GM21723 (cell line): ENCODE results near the gene PICK1.
"Not testable (repeated sequence)": the region's sequence is repeated elsewhere in the genome, so short reads cannot be mapped to it uniquely, and the experiment has no call there.

Source experiments
- ATAC-seq: cut with Tn5 transposase; IDR thresholded peaks from one replicate; pipeline ENCODE4 v1.9.1; 2021; ENCODE audit warnings: mild to moderate bottlenecking, moderate library complexity; ENCODE audit not compliant: unreplicated experiment

Gene PICK1

GRCh38 chr22:38073150-38074130 lies 16.2 kb downstream of the PICK1 start:
- no peak for ATAC-seq

DNA sequence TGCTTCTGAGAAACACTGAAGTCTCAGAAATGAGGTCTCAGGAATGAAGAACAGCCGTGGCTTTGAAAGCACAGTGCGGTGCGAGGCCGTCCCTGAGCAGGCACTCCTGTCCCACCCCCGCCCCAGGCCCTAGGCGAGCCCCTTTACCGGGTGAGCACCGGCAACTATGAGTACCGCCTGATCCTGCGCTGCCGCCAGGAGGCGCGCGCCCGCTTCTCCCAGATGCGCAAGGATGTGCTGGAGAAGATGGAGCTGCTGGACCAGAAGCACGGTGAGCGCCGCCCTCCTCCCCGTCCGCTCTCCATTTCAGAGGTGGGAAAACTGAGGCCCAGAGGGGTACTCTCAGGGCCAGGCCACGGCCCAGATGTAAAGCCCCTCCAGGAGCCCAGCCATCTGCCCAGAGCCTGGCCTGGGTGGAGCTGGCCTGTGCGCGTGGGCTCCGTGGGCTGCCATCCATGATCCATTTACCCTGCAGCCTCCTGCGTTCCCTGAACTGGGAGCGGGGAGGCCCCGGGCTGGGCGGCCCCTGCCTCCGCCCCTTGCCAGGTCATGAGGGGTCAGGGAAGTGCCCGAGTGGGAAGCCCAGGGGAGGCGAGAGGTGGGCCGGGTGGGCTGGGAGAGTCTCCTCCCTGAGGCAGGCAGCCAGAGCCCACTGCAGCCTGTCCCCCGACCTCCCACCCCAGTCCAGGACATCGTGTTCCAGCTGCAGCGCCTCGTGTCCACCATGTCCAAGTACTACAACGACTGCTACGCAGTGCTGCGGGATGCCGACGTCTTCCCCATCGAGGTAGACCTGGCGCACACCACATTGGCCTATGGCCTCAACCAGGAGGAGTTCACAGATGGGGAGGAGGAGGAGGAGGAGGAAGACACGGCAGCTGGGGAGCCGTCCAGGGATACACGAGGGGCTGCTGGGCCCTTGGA lies 17.2 kb downstream of the PICK1 start:
- no peak for ATAC-seq

- ATAC-seq = no peak
Measured at GRCh38 chr22:38075105-38075825, 18.1 kb downstream of the PICK1 start.

GRCh38 chr22:38075961-38076360 lies 18.8 kb downstream of the PICK1 start:
- no peak for ATAC-seq

DNA sequence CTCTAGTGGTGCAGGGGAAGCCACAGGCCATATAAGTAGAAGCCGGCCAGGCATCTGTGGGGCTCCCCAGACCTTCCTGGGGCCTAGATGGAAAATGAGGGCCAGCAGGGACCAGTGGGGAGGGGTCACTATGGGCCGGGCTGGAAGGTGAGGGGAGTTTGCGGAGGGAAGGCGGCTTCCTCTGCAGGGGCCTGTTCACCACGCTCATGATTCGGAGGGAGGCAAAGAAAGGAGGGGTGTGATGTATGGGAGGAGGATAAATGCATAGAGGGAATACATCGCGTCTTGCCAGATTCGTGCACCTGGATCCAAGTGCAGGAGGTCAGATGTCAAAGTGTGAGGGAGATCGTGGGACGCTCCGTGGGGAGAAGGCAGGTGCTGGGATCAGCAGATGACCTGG lies 19.9 kb downstream of the PICK1 start:
- ATAC-seq = no peak

DNA sequence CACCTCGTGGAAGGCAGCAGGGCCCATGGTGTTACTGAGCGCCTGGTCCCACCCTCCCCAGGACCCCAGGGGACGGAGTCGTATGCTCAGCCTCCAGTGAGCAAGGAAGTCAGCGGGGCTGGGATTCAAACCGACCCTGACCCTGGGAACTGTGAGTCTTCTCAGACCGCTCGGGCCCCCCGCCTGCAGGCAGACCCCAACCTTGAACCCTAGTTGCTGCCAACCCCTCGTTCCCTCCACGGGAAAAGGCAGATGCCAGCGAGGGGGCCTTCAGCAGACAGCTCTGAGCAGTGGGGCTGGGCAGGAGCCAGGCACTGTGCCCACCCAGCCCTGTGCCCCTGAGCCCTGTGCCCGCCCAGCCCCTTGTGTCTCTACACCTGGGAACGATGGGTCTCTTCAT lies 20.4 kb downstream of the PICK1 start:
- ATAC-seq = no peak

- ATAC-seq = no peak
Measured at GRCh38 chr22:38078046-38078840, 21.0 kb downstream of the PICK1 start.

DNA sequence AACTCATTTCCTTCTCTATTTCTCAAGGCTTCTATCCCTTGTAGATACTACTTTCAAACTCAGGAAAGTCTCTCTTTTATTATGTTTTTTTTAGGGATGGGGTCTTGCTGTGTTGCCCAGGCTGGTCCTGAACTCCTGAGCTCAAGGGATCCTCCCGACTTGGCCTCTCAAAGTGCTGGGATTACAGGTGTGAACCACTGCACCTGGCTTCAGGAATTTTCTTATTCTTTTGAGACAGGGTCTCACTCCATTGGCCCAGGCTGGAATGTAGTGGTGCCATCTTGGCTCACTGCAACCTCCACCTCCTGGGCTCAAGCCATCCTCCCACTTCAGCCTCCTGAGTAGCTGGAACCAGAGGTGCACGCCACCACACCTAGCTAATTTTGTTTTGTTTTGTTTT lies 22.0 kb downstream of the PICK1 start:
- ATAC-seq = not testable (repeated sequence)

DNA sequence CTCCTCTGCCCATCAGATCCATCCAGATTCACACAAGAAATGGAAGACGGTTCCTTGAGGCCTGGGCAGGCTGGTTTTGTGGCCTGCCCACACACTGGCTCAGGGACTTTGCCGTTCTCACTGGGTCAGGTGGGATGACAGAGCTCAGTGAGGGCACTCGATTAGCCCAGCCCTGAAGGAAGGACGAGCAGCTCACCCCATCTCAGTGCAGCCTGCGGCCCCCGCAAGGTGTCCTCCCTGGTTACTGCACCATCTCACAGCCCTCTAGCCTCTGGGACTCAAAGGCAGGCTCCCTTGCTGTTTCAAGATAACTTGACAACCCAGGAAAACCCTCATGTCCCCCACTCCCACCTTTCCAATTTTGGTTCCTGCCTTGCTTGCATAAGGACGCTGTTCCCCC lies 22.6 kb downstream of the PICK1 start:
- ATAC-seq = no peak

DNA sequence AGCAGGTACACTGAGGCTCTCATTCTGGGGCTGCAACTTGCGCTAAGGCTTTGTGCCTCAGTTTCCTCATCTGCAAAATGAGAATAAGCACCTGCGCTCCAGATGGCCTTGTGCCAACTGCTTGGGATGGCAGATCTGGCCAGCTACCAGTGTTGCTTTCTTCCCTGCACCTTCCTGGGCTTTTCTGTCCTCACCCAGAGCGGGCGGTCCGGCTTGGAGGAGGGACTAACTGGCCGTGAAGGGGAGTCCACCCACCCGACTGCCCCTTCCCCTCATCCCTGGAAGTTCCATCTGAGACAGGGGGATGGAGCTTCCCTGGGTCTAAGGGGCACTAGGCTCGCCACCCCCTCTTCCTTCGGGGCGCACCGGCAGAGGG lies 23.3 kb downstream of the PICK1 start:
- ATAC-seq = no peak

DNA sequence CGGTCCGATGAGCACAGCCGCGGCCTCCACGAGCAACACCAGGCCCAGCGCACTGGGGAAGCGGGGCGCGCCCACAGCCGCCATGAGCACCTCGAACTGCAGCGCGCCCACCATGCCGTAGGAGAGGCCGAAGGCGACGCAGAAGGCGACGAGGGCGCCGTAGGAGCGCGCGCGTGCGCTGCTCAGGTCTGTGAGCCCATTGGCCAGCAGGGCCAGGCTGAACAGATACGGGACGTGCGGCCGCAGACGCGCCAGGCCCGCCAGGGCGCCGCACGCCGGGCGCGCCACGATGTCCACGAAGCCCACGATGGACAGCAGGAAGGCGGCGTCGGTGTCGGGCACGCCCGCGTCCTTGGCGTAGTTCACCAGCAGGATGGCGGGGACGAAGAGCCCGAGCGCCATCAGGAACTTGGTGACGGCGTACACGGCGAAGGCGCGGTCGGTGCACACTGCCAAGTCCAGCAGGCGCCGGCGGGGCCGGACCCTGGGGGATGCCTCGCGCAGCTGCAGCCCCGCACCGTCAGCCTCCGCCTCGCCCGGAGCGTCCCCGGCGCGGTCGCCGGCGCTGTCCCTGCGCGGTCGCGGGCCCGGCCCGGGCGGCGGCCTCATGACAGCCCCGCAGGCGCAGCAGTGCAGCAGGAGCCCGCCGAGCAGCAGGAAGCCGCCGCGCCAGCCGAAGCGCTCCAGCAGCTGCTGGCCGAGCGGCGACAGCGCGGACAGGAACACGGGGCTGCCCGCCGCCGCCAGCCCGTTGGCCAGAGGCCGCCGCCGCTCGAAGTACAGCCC lies 23.8 kb downstream of the PICK1 start:
- ATAC-seq = no peak

DNA sequence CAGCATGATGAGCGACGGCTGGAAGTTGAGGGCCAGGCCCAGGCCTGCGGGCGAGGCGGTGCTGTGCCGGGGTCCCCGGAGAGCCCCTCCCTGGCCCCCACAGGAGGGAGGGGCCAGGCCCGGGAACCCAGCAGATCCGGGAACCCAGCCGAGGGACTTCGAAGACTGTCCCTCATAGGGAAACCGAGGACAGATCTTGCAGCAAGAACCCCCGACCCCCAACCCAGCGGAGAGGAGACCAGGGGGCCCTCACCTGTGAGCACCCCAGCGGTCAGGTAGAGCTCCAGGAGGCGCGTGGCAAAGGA lies 24.4 kb downstream of the PICK1 start:
- no peak for ATAC-seq

- no peak for ATAC-seq
Measured at GRCh38 chr22:38081941-38082828, 25.0 kb downstream of the PICK1 start.

- ATAC-seq = no peak
Measured at GRCh38 chr22:38082986-38083710, 25.9 kb downstream of the PICK1 start.

DNA sequence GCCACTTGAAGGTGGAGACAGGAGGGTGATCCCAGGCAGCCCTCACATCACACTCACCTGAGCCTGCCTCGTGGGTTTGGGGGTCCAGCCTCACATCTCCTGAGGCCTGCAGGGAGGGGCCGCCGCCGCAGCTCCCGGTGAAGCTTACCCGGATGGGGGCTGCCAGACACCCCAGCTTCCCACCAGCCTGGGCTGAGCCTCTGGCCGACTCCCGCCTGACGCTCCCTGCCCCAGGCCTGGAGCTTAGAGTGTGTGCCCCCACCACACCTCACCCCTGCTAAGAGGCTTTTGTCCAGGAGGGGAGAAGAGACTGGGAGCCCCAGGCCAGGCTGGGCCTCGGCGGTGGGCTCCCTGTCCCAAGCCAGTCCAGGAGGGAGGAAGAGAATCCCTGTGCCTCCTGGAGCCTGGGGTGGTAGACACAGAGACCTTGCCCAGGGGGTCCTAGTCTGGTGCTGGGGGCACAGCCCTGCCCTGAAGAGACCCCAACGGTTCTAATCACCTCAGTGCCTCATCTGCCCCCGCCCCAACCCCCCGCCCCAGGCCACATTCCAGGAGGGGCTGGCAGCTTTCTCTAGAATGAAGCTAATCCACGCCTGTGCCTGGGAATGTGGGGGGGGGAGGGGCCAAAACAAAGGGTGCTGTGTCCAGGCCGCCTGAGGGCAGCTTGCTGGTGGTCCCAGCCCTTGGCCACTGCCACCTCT lies 26.9 kb downstream of the PICK1 start, which contains the start of gene SLC16A8:
TSS of gene SLC16A8 (minus strand) at position 254 of the 701 bp plus-strand sequence. CDS start 1,311 bp downstream, outside the sequence.
- ATAC-seq = no peak

- ATAC-seq = no peak
Measured at GRCh38 chr22:38085056-38085455, 27.9 kb downstream of the PICK1 start.

GRCh38 chr22:38085501-38085900 lies 28.3 kb downstream of the PICK1 start:
- ATAC-seq = no peak
